IMR-90 (cell line): ENCODE data around the gene GMPR.

ENCODE experiments used
- BHLHE40 ChIP-seq: fragments of 150-350 bp; IDR thresholded peaks from 2 replicates; pipeline ENCODE4 v1.6.1; 2016; ENCODE audit warnings: mild to moderate bottlenecking, low read depth, low read length
- CEBPB ChIP-seq: IDR thresholded peaks from 2 replicates; pipeline ENCODE4 v1.6.1; 2012; ENCODE audit warnings: low read depth, low read length, improper control_type of control experiment
- MAFK ChIP-seq: IDR thresholded peaks from 2 replicates; pipeline ENCODE4 v1.6.1; 2012; ENCODE audit warnings: low read depth, low read length, improper control_type of control experiment
- POLR2A ChIP-seq: IDR thresholded peaks from 2 replicates; pipeline ENCODE4 v1.6.1; 2012; ENCODE audit warnings: mild to moderate bottlenecking, low read depth, low read length
- RAD21 ChIP-seq: IDR thresholded peaks from 2 replicates; pipeline ENCODE4 v1.6.1; 2012; ENCODE audit warnings: low read length, improper control_type of control experiment
- RCOR1 ChIP-seq: IDR thresholded peaks from 2 replicates; pipeline ENCODE4 v1.6.1; 2012; ENCODE audit warnings: mild to moderate bottlenecking, low read length, improper control_type of control experiment; ENCODE audit not compliant: insufficient replicate concordance
- SMC3 ChIP-seq: fragments of 150-350 bp; IDR thresholded peaks from 2 replicates; pipeline ENCODE4 v1.6.1; 2016; ENCODE audit warnings: low read depth, mild to moderate bottlenecking, antibody characterized with exemption, low read length, moderate library complexity
- TF ChIP-seq, protein P1 (sequence below): conservative IDR thresholded peaks from 2 replicates; pipeline ENCODE4 v1.5.1; 2012; ENCODE audit warnings: mild to moderate bottlenecking, low read depth, low read length, improper control_type of control experiment

GRCh38 chr6:16337295-16337975 is 99.0 kb downstream of the GMPR start:
- TF ChIP-seq, protein P1, sequence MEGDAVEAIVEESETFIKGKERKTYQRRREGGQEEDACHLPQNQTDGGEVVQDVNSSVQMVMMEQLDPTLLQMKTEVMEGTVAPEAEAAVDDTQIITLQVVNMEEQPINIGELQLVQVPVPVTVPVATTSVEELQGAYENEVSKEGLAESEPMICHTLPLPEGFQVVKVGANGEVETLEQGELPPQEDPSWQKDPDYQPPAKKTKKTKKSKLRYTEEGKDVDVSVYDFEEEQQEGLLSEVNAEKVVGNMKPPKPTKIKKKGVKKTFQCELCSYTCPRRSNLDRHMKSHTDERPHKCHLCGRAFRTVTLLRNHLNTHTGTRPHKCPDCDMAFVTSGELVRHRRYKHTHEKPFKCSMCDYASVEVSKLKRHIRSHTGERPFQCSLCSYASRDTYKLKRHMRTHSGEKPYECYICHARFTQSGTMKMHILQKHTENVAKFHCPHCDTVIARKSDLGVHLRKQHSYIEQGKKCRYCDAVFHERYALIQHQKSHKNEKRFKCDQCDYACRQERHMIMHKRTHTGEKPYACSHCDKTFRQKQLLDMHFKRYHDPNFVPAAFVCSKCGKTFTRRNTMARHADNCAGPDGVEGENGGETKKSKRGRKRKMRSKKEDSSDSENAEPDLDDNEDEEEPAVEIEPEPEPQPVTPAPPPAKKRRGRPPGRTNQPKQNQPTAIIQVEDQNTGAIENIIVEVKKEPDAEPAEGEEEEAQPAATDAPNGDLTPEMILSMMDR = no peak
- TF ChIP-seq SMC3 = no peak
- TF ChIP-seq POLR2A = no peak
- TF ChIP-seq RAD21 = no peak
- TF ChIP-seq CEBPB = peak; percentile 59; the same call in 1 of the 2 replicates
- no peak for TF ChIP-seq MAFK
- no peak for TF ChIP-seq BHLHE40
- TF ChIP-seq RCOR1 = no peak
